ENCODE measurements around the gene UCKL1.
A peak's percentile ranks its signal among the peaks of the same experiment; 100 is the strongest.

Gene UCKL1

GRCh38 chr20:63982937-63983336, 26.7 kb upstream of the UCKL1 start:
- TF ChIP-seq CTCF (IDR thresholded peaks at IDR 0.05; ENCODE audit: insufficient read depth, low read length, poor library complexity, severe bottlenecking) = no peak
- Histone ChIP-seq H3K27me3 (replicated peaks; ENCODE audit: control insufficient read depth, insufficient read depth, low read length) (no peaks in the 10 kb centered on the region), H3K4me3 (replicated peaks; ENCODE audit: low read depth, low read length) (no peak overlapping the region), H3K36me3 (ENCODE audit: control insufficient read depth, insufficient read depth, low read length) (peaks cover 5% of the 10 kb centered on the region)
- no peak for DNase-seq (ENCODE audit: extremely low read depth, insufficient read length)

GRCh38 chr20:63980806-63981728, 24.9 kb upstream of the UCKL1 start, which contains the start of gene PRPF6:
PRPF6 (plus strand) TSS chr20:63981132; CDS start chr20:63981246, 114 bp downstream.
- H3K27me3 ChIP-seq (replicated peaks; ENCODE audit: control insufficient read depth, insufficient read depth, low read length) = no peaks in the 10 kb centered on the region
- H3K36me3 ChIP-seq (ENCODE audit: control insufficient read depth, insufficient read depth, low read length) = peaks cover 9% of the 10 kb centered on the region
- TF ChIP-seq CTCF (IDR thresholded peaks at IDR 0.05; ENCODE audit: insufficient read depth, low read length, poor library complexity, severe bottlenecking) = peak; percentile 98
- H3K4me3 ChIP-seq (replicated peaks; ENCODE audit: low read depth, low read length) = peak within 1 kb of the TSS; percentile 83
- peak; percentile 95 for DNase-seq (ENCODE audit: extremely low read depth, insufficient read length)

- no peak for DNase-seq (ENCODE audit: extremely low read depth, insufficient read length)
- Histone ChIP-seq H3K4me3 (replicated peaks; ENCODE audit: low read depth, low read length) (peak overlapping the region; percentile 83), H3K27me3 (replicated peaks; ENCODE audit: control insufficient read depth, insufficient read depth, low read length) (no peaks in the 10 kb centered on the region), H3K36me3 (ENCODE audit: control insufficient read depth, insufficient read depth, low read length) (peaks cover 12% of the 10 kb centered on the region)
- no peak for TF ChIP-seq CTCF (IDR thresholded peaks at IDR 0.05; ENCODE audit: insufficient read depth, low read length, poor library complexity, severe bottlenecking)
Measured at GRCh38 chr20:63980317-63980805, 24.1 kb upstream of the UCKL1 start.

GRCh38 chr20:63979557-63980316, 23.5 kb upstream of the UCKL1 start, which contains the start of gene SAMD10:
SAMD10 (minus strand) TSS chr20:63979642; CDS start chr20:63979467, 175 bp downstream.
- peak within 1 kb of the TSS; percentile 83 for H3K4me3 ChIP-seq (replicated peaks; ENCODE audit: low read depth, low read length)
- peak; percentile 82 for DNase-seq (ENCODE audit: extremely low read depth, insufficient read length)
- no peaks in the 10 kb centered on the region for H3K27me3 ChIP-seq (replicated peaks; ENCODE audit: control insufficient read depth, insufficient read depth, low read length)
- no peak for TF ChIP-seq CTCF (IDR thresholded peaks at IDR 0.05; ENCODE audit: insufficient read depth, low read length, poor library complexity, severe bottlenecking)
- H3K36me3 ChIP-seq (ENCODE audit: control insufficient read depth, insufficient read depth, low read length) = peaks cover 18% of the 10 kb centered on the region

GRCh38 chr20:63979229-63979556, 23.0 kb upstream of the UCKL1 start:
- TF ChIP-seq CTCF (IDR thresholded peaks at IDR 0.05; ENCODE audit: insufficient read depth, low read length, poor library complexity, severe bottlenecking) = no peak
- DNase-seq (ENCODE audit: extremely low read depth, insufficient read length) = no peak
- peak overlapping the region; percentile 83 for H3K4me3 ChIP-seq (replicated peaks; ENCODE audit: low read depth, low read length)
- peaks cover 19% of the 10 kb centered on the region for H3K36me3 ChIP-seq (ENCODE audit: control insufficient read depth, insufficient read depth, low read length)
- H3K27me3 ChIP-seq (replicated peaks; ENCODE audit: control insufficient read depth, insufficient read depth, low read length) = no peaks in the 10 kb centered on the region

Data from GM06990 (cell line).